Stromal cell of bone marrow (primary cell): ENCODE measurements around the gene NTM.

Source experiments
- DNase-seq: peaks from one replicate; pipeline ENCODE4 v3.0.0-alpha.2; 2012; ENCODE audit warnings: low read depth

NTM gene

DNA sequence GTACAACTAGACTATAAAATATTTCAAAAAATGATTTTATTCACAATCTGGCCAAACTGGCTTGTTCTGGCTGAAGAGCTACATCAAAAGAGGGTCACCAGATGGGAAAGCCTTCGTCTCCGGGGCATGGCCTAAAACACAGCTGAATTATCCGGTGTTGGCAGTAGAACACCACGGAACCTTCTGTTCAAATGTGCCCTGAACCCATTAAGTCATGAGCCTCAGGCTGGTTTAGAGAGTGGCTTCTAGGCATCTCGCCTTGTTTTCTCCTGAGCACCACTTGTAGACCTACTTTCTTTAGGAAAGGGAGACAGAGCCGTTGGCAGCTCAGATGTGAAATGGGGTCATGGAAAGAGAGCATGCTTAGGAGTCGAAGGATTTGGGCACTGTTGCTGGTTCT lies 890.2 kb downstream of the NTM start:
- DNase-seq = no peak

DNA sequence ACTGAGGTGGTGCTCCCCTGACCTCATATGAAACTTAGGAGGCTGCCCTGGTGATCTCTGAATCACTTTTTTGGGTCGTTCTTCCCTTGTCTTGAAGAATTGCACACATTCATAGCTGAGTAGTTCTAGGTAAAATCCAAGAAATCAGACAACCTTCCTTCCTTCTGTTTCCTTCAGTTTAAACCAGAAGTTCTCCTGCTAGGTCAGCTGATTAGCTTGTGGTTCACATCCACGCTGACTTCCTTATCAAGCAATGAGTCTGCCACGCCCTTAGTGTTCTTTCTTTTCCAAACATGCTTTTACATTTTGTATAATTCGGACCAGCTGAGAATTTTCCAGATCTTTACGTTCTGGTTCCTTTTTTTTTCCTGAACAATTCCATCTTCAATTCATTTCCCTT lies 892.8 kb downstream of the NTM start:
- DNase-seq = no peak

DNA sequence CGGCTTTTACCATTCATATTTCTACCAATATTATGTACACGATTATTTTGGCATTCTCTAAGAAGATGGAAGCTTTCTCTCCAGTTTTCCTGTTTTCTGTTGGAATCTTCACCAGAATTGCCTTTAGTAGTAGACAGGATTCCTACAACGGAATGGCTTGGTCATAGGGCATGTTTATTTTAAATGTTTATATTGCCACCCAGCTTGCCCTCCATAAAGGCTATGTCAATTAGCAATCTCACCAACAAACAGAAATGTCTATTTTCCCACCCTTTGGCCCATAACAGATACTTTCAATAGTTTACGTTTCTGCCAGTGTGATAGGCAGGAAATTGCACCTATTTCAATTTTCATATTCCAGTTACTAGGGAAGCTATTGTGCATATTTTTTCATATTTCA lies 893.5 kb downstream of the NTM start:
- no peak for DNase-seq

DNA sequence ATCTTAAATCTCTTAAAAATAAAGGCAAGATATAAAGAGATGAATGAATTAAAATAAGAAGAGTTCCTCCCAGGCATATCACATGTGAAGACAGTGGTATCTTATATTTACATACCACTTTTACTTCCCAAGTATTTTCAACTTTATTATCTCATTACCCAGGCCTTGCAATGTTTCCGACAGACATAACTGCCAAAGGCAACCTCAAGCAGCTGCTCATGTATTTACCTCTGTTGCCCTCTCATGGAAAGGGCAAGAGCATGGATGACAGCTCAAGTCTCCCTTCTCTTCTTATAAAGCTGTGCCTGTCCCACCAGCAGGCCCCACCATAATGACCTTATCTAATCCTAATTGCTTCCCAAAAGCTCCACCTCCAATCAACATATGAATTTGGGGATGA lies 894.2 kb downstream of the NTM start:
- DNase-seq = no peak

DNA sequence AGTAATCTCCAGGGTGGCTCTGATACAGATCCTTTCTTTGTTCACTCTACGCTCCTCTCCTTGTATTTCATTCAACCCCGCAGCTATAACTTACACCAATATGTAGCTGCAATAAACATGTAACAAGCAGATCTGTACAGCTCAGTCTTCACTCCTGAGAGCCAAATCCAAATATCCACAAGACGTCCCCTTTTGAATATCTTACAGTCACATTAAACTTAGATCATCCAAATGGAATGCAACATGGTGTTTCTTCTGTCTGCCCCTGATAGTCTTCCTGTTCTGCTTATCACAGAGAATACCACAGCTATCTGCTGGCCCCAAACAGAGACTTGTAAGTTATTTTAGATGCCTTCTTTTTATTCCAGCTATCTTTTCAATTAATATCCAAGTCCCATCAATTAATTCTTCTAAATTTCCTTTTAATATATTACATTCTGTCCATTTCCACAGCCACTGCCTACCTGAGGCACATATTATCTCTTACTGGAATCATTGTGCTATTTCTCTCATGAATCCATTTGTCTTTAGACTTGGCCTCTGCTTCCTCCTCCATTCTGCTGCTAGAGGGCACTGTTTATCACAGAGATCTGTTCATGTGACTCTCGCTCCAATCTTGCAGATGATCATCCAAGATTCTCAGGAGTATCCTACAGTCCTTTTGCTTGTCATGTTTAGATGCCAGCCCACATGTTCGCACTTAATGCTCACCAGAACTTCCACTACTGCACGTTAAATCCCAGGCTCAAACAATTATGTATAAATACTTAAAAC lies 908.6 kb downstream of the NTM start:
- DNase-seq = peak; percentile 16

DNA sequence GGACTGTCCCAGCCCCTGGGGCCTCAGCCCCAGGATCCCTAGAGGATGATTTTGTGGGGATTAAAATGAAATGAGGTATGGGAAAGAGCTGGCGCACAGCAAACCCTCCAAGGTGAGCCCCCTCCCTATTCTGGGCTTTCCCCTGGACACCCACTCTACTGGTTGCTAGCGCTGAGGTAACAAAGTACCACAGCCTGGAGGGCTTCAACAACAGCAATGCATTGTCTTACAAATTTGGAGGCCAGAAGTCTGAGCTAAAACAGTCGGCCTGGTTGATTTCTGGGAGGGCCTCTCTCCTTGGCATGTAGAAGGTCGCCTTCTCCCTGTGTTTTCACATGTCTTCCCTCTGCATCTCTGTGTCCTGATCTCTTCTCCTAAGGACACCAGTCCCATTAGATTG lies 913.6 kb downstream of the NTM start:
- DNase-seq = no peak

DNA sequence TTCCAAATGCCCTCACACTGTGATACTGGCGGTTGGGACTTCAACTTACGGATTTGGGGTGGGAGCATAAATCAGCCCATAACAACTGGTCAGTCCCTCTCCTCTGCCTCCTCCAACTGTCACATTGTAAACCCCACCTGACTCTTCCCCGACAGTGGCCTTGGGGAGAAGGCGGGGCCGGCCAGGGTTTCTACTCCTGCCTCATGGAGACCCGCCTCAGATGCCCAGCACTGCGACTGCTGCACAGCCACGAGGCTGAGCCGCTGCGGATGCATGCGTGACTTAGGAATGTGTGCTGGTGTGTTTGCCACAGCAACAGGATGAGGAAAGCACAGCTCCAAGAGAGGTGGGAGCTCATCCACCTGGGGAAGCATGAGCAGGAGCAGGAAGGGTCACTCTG lies 914.2 kb downstream of the NTM start:
- DNase-seq = no peak

DNA sequence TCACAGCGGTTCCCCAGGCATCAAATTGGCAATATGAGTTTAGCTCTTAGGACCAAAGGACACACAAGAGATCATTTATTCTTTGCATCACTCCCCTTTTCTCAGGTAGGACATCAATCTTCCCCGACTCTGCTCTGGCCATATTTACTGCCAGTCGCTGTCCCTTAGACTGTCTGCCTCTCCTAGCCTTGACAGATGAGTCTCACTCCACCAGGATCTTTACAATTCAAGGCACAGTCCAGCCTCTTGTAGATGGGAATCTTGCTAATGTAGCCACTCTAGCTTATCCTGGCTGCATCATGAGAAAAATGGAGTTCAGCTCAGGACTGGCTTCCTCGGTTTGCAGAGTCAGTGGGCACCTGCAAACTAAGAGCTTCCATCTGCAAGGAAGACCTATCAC lies 915.2 kb downstream of the NTM start:
- DNase-seq = no peak

DNA sequence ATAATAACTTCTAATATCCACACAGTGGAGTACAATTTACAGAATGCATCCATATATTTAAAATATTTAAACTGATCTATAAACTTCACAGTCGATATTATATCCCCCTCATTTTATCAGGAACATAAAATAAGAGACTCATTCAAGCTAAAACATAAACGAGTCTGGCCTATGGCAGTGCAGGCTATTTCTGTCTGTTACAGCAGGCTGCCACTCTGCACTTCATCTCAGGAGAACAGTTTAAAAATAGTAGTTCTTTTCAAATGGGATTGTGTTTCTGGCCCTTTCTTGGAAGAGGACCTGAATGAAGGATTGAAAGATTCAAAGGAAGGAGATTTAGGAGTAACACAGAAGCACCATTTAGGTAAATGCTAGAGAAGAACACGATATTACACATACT lies 915.7 kb downstream of the NTM start:
- DNase-seq = no peak

DNA sequence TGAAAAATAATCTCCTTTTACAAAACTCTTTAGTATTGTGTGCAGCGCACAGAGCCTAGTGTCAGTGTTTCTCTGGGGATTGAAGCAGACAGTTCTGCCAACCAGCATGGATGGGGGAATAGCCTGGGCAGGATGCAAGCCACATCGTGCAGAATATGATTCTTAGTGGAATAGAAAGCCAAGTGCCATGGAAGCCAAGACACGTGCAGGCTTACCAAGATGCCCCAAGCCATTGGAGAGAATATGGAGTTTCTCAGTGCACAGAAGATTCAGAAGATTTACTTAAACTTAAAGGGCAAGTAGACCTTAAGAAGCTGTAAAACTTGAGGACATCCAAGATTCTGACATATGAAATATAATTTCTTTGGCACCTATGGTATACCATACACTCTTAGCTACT lies 917.6 kb downstream of the NTM start:
- DNase-seq = no peak

DNA sequence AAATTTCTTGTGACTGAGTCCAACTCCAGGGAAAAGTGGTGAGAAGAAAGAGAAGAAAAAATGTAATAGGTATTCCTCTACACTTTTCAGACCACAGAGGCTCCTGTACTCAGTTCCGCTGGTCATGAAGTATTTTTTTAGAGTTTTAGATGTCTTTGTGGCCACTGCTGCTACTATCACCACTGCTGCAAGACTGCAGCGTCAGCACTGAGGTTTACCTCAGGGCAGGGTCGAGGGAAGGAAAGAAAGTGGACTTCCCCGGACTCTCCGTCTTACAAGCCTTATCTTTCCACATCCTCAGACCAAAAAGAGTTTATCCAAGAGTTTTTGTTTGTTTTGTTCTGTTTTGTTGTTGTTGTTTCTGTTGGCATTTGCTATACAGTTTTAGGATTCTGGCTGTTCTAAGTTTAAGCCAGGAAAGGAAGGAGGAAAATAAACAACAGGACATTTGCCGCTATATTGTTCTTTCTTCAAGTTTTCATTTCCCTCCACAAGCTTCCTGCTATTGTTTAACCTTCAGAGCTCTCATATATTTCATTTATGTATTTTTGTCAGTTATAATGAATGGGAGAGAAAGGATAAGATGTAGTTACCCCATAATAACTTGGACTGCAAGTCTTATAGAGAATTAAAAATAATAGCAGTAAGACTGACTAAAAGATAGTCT lies 919.3 kb downstream of the NTM start:
- no peak for DNase-seq

DNA sequence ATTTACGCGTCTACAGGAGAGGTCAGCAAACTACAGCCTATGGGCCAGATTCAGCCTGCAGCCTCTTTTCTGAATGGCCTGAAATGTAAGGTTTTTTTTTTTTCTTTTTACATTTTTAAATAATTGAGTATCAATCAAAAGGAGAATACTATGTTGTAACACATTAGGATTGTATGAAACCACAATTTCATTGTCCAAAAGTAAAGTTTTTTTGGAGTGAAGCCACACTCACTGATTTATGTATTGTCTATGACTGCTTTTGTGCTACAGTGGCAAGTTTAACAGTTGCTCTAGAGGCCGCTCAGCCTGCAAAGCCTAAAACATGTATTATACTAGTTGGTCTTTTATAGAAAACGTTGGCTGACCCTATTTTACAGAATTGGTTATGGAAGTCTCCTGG lies 923.2 kb downstream of the NTM start:
- no peak for DNase-seq

DNA sequence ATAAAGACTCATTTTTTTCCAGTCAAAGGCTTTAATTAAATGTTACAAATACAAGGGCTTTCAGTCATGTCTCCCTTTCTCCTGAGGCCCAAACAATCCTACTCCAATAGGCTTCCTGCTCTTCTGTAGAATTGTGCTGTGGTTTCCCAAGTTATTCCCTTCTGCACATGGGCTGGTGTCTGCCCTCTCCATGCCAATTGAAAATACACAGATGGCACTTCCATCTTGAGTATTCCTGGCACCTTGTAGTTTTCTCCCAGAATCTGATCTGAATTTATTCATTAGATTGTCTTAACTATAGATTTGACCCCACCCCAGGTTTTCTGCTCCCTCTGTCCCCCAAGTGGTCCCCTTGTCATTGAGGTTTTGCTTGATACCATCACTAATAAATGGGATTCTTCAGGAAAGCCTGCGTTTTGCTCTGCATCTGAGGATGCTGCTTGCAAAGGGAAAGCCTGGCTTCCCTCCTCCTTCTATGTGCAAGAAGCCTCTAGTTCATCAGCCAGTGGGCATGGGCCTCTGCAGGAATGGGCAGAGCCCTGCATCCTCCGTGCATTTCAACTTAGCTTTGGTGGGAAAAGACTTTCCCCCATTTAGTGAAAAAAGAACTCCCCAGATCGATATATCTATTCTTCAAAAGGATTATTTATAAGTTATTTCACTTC lies 926.7 kb downstream of the NTM start:
- DNase-seq = no peak

DNA sequence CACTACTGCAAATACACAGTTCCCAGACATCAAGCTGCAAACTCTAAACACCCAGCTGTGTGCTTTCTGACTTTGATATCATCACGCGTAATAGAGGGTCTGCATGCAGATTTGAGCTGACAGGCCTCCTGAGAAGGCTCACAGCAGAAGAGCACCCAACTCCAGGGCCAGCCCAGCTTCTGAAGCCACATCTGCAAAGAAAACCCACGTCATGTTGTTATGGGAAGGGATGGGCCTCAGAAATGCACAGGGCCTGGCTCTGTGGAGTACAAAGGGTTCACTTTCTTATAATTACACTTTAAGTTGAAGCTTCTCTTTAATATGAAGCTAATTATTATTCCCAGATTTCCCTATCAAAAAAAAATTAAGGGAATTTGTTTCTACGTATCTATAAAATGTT lies 927.9 kb downstream of the NTM start:
- no peak for DNase-seq

DNA sequence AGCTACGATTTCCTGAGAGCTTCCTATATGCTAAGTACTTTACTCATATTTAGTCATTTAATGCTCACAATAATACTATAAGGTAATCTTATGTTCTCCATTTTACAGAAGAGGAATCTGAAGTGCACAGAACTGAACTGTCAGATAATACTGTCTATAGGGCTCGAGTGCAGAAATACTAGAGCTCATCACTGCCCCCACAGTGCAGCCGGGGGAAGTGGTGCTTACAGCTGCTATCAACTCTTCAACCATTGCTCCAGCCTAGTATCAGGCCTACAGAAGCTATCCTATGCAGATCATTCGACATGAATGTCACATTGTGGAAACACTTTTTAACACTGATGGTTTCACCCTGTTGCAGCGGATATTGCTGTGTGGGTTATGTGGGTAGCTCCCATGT lies 929.9 kb downstream of the NTM start:
- DNase-seq = no peak

DNA sequence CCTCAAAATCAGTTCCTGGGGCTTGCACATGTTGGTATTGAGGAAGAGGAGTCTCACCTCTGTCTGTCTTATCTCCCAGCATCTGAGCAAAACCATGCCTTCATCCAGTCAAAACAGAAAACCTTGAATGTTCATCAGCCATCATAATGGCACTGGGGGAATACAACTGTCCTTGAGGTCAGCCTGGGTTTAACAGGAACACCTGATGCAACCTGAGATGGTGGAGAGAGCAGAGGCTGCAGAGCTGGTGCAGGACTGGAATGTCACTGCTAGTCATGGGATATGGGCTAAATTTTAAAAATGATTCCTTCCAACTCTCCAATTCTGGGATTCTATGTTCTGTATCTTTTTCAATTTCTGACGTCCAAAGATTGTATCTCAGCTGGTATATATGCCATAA lies 931.0 kb downstream of the NTM start:
- DNase-seq = no peak

DNA sequence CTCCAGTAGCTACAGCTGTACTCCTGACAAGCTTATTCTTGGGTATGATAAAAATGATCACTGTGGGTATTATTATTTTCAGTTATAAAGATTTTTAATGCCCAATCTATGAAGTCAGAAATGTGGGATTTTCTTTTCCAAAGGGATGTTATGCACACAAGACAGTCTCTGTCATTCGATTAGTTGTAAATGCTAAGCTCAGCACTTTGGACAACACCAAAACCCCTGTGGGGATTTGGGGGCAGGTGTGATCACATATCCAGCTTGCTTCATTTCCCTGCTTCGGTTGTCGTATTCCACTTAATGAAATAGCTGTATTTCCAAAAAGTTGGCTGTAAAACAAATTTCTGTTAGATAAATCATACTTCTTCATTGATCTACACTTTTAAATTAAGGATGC lies 931.5 kb downstream of the NTM start:
- no peak for DNase-seq

DNA sequence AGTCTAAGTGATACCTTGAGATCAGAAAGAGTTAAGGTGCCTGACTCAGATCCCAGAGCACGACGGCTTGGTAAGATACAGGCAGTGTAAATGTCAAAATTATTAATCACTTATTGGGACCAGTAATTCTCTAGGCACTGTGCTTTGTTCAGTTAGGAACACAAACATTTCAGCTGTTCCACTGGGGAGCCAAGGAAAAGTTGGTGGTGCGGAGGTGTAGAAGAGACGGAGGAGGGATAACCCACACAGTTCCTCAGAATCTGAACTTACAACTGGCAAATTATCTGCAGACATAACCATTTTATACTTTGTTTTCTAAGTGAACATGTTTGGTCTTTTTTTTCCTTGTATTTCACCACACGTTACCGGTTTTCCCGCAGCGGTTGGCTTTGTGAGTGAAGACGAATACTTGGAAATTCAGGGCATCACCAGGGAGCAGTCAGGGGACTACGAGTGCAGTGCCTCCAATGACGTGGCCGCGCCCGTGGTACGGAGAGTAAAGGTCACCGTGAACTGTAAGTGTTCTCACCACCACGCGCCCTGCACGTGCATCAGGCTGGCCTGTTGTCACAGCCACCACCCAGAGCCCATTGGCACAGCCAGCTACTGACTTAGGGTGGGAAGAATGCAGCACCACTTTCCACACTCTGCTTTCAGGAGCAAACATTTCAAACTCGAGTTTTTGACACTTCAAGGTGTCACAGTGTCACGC lies 937.0 kb downstream of the NTM start:
- DNase-seq = no peak

DNA sequence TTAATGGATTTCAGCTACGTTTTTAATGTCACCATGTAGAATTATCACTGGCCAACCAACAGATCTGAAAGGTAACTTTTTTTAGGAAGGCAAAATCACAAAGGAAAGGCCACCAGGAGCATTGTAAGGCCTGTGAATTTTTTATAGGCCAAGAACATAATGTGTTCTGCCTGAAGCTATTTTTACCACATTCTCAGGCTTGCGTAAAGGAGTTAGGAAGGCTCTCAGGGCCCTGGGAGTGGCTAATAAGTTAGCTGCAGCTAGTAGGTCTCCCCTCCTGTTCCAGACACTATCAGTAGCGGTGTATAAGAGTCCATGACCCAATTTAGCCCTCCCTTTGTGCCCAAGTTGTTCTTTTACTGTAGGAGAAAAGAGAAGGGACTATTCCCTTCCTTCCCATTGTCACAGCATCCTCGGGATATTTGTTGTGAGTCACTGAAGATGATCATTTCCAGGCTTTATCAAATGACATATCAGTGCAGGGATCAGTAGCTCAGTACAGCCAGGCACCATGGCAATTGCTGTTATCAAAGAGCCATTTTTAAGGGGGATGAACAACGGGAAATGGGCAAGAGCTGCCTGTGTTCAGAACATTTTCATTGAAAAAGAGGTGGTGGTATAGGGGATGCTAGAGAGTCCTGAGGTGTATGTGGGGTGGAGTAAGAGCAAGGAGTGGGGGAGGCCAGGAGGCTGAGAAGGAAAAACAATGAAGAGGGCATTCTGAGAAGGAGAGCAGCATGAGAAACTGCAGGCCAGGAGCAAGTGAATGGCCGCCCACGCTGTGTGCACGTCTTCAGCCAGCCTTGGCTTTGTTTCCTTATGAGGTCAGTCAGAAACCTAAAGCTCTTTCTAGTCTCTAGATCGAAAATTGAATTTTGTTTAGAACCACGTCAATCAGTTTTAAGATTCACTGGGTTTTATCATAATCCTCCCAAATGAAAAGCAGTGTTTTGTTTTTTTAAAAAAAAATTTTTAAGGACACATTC lies 940.3 kb downstream of the NTM start:
- no peak for DNase-seq

DNA sequence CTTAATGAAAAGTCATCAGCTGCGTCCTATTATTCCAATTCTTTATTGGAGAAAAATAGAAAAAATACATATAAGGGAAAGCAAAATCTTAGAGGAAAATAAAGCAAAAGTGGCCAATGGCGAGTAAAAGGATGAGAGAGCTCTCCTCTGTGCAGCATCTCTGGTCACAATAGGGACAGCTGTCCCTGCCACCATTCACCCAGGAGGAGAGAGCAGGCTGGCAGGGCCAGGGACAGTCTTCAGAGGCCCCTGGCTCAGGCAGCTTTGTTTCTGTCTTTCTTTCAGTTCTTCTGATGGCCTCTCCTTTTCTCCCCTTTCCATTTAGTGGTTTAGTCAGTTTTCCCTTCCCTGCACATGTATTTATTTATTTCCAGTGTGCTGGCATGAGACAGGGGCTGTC lies 941.3 kb downstream of the NTM start:
- no peak for DNase-seq

DNA sequence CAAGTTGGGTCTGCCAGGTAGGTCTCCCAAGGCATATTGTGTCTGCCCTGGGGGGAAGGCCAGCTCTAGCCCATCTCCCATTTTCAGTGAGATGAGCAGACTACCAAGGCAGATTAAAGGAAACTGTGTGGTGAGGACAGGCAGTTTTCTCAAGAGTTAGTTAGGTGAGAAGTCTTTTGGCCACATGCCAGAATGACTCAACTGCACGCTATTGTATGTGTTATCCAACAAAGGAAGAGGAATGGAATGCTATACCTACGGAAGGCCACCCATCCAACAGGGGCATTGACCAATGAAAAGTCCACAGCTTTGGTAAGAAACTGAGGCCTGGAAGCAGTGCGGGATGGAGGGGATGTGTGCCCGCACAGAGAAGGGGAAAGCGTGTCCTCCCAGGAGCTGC lies 941.7 kb downstream of the NTM start:
- DNase-seq = no peak

DNA sequence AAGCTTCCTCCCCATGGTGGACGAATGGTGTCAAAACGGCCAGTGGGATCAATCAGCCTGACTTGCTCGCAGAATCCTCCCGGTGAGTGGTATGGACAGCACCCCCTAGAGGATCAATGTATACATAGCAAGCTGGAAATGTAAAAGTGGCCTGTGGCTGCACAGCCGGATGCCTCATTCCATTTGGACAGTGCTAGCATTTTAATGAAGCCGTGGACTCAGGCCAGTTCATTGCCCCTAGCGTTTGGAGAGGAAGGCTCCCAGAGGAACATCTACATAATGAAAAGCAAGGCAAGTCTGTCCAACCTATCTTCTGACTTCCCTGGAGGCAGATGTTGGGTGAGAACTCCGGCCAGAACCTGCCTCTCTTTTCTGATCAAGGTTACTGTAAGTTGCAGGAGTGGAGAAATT lies 942.3 kb downstream of the NTM start:
- DNase-seq = peak; percentile 9
